ENCODE measurements around the gene USP25.

DNA sequence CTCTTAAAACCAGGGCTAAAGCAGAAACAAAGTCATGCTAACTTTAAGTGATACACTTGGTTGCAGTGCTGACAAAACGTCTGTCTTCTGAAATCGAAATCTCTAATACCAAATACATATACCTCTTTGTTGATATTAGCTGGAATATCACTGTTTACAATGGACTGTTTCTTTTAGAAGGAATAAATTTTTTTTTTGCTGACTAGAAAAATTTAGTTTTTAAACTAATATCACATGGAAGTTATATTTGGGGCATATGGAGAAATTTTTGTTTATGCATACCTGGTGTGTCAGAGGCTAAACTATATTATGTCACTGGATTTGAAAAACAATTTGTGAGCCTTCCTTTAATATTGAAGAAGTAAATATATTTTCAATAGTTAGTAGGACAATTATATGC is 39.1 kb downstream of the USP25 start:
- TF ChIP-seq CTCF (IDR thresholded peaks at IDR 0.05 in 4 of 5, conservative IDR thresholded peaks at IDR 0.05 in 1 of 5) (no peak), POLR2A (IDR thresholded peaks at IDR 0.05) (no peak)
